Vein endothelial cell (primary cell): ENCODE results near the gene FXR2. TPM values are rescaled to one million over a fixed set of nuclear protein-coding genes. Genes with fewer than 3 reads are reported as not detected.

Experiments
- small RNA-seq: library from RNA; depleted of rRNA; stranded (forward); fragments of <200 nt; gene quantifications from one replicate; pipeline ENCODE3, GENCODE V24; 2012
- total RNA-seq: library from RNA; depleted of rRNA; stranded (reverse); fragments of >200 nt; gene quantifications from 2 replicates; pipeline ENCODE4 v1.2.3, GENCODE V29; 2012

The FXR2 gene
- 35.9 and 44.5 TPM in 2 replicates for total RNA-seq

DNA sequence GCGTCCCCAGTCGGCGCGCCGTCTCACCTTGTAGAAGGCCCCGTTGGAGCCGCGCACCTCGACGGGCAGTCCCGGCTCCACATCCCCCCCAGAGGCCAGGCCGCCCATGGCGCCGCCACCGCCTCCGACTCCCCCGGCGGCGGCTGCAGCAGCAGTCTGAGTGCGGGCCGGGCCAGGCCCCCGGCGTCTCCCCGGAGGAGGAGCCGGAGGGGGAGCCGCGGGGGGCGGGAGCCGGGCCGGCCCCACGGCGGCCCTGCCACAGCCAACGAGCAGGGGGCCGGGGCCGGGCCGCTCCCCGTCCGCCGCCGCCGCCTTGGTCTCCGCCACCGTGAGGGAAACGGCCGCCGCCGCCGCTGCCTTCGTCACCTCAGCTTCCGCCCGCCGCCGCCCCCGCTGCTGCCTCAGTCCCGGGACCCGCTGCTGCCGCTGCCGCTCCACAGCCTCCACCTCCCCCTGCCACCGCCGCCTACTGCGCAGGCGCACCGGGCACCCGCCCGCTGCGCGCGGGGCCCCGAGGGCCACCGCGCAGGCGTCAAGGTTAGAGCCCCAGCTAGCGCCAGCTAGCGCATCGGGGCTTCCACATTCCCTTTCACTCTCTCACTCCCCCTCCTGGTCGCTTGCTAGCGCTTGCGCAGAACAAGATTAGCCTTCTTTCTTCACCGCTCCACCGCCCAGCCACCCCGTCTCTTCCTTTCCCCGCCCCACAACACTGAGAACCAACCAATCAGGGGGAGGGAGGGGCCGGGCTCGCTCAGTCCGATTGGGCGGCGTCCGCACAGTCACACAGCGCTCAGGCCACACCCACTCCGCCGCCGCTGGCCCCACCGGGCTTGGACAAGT lies at the start of gene FXR2:
FXR2 (minus strand) TSS at position 473 of the 840 bp plus-strand sequence; CDS start at position 108, 365 bp downstream.

DNA sequence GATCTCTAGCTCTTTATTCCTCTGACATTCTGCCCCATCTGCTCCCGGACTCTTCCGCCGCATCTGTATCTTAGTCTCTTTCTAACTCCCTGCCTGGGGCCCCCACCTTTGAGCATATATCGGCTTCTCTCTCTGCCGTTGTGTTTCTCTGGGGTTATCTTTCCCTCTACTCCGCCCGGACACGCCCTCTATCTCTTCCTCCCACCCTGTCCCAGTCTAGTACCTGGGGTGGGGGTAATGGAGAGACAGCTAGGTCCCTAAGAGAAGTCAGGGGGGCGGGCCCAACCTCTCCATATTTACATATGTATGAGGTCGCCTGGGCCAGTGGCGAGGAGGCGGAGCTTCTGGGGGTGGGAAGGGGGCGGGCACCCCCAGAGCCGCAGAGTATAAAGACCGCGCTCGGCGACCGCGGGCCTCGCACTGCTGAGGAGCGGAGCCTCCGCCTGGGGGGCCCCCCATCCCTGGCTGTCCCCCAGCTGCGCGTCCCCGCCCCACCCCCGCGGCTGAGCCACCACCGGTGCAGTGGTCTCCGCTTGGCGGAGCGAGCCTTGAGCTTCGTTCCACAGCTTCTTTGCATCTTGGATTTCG lies 35.9 kb upstream of the FXR2 start, which contains the start of gene ATP1B2:
ATP1B2 (plus strand) TSS at position 418 of the 588 bp plus-strand sequence. CDS start 593 bp downstream, outside the sequence.

DNA sequence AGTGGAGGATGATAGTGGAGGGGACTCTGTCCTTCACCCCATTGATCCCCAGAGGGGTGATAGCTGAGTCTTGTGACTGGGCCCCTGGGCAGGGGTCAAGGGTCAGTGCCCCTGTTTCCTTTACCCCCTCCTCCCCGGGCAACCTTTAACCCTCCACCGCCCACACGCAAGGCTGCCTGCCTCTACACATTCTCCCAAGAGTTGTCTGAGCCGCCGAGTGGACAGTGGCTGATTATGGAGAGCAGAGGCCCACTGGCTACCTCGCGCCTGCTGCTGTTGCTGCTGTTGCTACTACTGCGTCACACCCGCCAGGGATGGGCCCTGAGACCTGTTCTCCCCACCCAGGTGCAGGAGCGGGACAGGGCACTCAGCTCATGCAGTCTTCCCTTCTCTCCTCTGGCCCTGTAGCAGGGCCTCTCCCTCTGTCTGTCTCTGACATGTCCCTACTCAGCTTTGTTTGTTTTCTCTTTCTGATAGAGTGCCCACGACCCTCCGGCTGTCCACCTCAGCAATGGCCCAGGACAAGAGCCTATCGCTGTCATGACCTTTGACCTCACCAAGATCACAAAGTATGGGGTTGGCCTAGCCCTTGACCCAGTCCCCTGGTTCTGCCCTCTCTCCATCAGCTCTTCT lies 15.4 kb upstream of the FXR2 start, which contains the start of gene SHBG:
SHBG (plus strand) TSS at position 197 of the 633 bp plus-strand sequence; CDS start at position 235, 38 bp downstream.

DNA sequence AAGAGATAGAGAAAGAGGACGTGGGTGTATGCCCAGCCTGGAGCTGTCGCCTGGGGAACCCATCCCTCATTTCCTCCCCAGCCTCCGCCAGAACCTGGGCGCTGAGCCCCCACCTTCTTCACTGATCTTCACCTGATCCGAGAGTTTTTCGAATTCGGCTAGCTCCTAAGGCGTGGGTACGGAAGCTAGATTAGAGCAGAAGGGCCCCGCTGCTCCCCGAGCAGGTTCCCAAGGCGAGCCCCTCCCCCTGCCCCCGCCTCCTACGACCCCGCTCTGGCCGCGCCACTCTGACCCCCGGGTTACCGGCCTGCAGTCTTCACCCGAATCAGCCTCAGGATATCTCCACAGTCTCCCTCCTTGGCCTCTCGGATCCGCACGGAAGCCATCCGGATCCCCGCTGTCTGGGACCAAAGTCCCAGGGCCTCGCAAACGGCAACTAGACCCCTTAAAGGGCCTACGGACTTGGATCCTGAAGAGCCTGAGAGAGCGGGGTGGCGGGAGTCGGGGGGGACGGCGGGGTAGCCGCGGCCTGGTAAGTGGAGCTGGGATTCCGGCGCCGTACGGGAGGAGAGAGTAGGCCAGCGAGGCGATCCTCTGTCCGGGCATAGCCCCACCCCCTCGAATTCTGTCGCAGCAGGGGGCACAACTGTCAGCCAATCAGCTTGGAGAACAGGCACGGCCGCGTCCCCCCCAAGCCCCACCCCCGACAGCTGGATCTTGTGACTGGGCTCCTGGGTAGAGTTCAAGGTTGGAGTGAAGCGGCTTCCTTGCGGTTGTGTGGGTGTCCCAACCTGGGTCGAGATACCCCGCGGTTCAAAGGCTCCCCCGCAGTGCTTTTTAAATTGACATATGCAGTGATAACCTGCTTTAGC lies 12.8 kb upstream of the FXR2 start, which contains the start of gene SAT2:
SAT2 (minus strand) TSS at position 572 of the 872 bp plus-strand sequence; CDS start at position 386, 186 bp downstream.

DNA sequence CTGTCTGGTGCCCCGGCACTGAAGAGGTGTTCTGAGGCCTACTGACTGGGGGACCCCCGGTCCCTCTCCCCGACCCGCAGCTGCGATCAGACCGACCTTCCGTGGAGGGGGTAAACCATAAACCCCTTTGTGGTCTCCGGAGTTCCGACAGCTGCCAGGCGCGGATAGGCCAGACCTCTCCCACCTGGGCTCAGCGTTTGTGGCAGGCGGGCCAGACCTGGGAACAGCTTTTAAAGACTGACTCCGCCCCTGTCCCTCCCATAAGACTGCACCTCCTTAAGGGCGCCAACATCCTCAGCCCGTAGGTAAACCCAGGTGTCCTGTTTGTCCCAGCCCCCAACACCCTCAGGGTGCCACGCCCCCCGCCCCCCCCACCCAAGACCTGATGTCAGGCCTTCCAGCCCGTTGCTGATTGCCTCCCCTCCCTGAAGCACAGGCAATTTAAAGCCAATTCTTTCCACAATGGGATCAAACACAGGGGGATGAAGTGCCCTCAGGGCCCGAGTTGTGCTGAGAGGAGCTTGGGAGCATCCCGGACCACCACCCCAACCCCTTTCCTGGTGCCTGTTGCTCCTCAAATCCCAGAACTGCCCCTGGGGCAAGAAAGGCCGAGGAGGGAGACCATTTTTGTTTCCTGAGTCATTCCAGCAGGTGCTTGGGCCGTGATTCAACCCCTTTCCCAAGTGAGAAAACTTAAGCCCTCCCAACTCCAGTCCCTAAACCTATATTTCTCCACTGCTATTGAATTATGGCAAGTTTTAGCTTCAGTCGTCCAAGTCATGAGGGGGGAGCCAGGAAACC lies 24.6 kb downstream of the FXR2 start, which contains the start of gene SOX15:
SOX15 (minus strand) TSS at position 204 of the 801 bp plus-strand sequence. CDS start 418 bp downstream, outside the sequence.

DNA sequence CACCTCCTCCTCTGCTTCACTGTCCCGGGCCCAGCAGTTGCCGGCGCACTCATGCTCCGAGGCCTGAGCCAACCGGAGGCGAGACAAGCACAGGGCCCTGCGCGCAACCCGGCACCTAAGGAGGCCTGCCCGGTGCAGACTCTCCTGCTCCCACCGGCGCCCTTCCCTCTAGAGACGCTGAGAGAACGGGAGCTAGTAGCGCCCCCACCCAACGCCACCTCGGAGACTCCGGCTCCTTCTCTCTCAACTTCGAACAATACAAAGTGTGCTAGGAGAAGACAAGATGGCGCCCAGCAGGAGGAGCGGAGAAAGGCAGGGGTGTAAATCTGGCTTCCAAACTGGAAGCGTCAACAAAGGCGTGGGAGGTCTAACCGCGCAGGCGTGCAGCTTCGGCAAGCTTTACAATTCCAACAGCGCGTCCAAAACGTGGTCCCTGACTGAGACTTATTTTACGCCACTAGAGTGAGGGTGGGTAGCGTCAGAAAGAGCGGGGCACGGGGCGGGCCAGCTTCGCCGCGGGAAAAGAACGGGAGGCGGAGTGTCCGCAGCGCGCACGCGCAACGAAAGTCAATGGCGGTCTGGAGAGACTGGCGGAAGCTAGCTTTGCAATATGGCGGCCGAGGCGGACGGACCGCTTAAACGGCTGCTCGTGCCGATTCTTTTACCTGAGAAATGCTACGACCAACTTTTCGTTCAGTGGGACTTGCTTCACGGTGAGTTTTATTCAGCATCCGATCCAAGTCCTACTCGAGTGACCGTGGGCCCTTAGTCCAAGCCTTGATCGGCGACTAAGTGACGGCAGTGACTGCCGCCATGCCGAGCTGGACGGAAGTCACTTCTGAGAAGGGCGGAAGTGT lies 31.2 kb downstream of the FXR2 start, which contains the start of gene MPDU1:
MPDU1 (plus strand) TSS at position 600 of the 857 bp plus-strand sequence; CDS start at position 611, 11 bp downstream.

DNA sequence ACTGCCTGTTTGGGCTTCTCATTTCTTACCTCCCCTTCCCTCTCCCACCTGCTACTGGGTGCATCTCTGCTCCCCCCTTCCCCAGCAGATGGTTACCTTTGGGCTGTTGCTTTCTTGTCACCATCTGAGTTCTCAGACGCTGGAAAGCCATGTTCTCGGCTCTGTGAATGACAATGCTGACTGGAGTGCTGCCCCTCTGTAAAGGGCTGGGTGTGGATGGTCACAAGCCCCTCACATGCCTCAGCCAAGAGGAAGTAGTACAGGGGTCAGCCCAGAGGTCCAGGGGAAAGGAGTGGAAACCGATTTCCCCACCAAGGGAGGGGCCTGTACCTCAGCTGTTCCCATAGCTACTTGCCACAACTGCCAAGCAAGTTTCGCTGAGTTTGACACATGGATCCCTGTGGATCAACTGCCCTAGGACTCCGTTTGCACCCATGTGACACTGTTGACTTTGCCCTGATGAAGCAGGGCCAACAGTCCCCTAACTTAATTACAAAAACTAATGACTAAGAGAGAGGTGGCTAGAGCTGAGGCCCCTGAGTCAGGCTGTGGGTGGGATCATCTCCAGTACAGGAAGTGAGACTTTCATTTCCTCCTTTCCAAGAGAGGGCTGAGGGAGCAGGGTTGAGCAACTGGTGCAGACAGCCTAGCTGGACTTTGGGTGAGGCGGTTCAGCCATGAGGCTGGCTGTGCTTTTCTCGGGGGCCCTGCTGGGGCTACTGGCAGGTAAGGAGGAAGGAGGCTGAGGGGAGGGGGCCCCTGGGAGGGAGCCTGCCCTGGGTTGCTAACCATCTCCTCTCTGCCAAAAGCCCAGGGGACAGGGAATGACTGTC lies 35.5 kb downstream of the FXR2 start, which contains the start of gene CD68:
CD68 (plus strand) TSS at position 638 of the 833 bp plus-strand sequence; CDS start at position 678, 40 bp downstream.

DNA sequence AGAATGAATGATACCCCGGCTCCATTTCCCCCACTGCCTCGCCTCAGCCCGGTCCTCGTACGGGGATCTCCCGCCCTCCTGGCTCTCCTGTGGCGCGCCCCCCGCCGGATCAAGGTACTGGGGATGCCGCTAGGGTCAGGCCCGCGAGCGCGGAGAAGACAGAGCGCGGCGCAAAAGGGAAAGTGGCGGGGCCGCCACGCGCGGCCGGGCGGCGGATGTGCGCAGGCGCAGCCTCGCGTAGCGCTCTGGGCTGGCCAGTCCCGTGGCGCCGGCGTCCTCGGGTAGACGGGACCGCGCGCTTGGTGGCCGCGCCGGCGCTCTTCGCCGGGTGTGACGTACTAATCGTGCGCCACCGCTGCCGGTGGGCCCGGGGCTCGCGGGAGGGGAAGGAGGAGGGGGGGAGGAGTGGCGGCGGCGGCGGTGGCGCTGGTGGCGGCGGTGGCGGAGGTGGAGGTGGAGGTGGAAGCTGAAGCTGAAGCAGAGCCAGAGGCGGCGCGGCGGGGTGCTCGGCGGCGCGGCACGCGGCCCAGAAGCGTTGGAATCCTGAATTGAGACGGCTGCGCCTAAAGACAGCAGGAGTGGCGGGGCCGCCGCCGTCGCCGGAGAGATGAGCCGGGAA lies 53.0 kb downstream of the FXR2 start, which contains the start of gene SENP3:
SENP3 (plus strand) TSS at position 331 of the 619 bp plus-strand sequence. CDS start 1,158 bp downstream, outside the sequence.

DNA sequence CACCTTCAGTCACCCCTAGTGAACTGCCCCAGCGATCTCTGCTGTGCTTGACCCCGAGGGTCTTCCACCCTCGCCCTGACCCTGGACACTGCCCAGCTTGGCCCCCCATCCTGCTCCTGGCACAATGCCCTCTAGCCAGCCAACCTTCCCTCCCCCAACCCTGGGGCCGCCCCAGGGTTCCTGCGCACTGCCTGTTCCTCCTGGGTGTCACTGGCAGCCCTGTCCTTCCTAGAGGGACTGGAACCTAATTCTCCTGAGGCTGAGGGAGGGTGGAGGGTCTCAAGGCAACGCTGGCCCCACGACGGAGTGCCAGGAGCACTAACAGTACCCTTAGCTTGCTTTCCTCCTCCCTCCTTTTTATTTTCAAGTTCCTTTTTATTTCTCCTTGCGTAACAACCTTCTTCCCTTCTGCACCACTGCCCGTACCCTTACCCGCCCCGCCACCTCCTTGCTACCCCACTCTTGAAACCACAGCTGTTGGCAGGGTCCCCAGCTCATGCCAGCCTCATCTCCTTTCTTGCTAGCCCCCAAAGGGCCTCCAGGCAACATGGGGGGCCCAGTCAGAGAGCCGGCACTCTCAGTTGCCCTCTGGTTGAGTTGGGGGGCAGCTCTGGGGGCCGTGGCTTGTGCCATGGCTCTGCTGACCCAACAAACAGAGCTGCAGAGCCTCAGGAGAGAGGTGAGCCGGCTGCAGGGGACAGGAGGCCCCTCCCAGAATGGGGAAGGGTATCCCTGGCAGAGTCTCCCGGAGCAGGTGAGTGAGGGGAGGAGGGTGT lies 56.0 kb downstream of the FXR2 start, which contains the start of gene TNFSF13:
TNFSF13 (plus strand) TSS at position 207 of the 776 bp plus-strand sequence; CDS start at position 497, 290 bp downstream.

DNA sequence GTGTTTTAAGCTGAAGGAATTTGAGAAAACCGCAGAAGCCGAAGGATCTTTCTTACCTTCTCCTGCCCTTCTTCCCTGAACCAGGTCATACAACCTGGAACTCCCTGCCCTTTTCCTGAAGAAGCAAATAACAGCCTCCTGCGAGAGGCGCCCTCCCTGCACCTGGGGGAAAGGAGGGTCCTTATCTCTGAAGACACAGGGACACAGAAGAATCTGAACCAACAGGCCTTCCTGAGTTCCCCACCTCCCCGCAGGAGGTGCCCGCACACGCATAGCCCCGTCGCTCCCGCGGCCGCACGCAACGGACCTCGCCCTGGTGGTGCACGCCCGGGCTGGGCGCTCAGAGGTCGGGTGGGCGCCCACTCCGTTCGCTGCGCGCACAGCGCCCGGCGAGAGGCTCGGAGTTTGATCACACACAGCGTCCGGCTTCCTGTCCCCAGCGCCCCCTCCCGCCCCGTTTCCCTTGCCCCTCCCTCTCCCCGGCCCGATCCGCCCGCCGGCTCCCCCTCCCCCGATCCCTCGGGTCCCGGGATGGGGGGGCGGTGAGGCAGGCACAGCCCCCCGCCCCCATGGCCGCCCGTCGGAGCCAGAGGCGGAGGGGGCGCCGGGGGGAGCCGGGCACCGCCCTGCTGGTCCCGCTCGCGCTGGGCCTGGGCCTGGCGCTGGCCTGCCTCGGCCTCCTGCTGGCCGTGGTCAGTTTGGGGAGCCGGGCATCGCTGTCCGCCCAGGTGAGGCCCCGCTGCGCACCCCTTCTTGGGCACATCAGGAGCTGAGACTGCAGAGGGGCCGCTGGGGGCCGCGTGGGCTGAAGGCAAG lies 65.9 kb downstream of the FXR2 start, which contains the start of gene TNFSF12:
TNFSF12 (plus strand) TSS at position 474 of the 816 bp plus-strand sequence; CDS start at position 570, 96 bp downstream.

Small RNAs within 50 kb of the gene (small RNA-seq; reads per million reads assigned to genes)
- gene CD68 (not detected), gene SNORA48 (not detected), gene SNORD10 (not detected)

Other genes starting within 250 kb of the FXR2 start
- gene TNK1, start 233.8 kb downstream of the FXR2 start, total RNA-seq, result 0.38 and 0.65 TPM in 2 replicates
- 27.0 and 36.3 TPM in 2 replicates for gene PLSCR3, start 220.4 kb downstream of the FXR2 start, total RNA-seq
- gene TMEM256, start 210.8 kb downstream of the FXR2 start, total RNA-seq, result 41.6 and 153 TPM in 2 replicates
- 4.6 and 5.2 TPM in 2 replicates for gene NLGN2, start 207.1 kb downstream of the FXR2 start, total RNA-seq
- not detected in 2 replicates for gene SPEM1, start 194.6 kb downstream of the FXR2 start, total RNA-seq
- not detected in 2 replicates for gene SPEM2, start 189.3 kb downstream of the FXR2 start, total RNA-seq
- not detected in 2 replicates for gene SPEM3, start 186.0 kb downstream of the FXR2 start, total RNA-seq
- gene TMEM102, start 179.5 kb downstream of the FXR2 start, total RNA-seq, result 13.1 and 13.6 TPM in 2 replicates
- 0.38 and 0.65 TPM in 2 replicates for gene FGF11, start 175.4 kb downstream of the FXR2 start, total RNA-seq
- gene CHRNB1, start 169.8 kb downstream of the FXR2 start, total RNA-seq, result 5.5 and 5.9 TPM in 2 replicates
- gene ZBTB4, start 135.3 kb downstream of the FXR2 start, total RNA-seq, result 26.4 and 32.3 TPM in 2 replicates
- not detected in 2 replicates for gene SLC35G6, start 133.5 kb downstream of the FXR2 start, total RNA-seq
- gene POLR2A, start 130.5 kb downstream of the FXR2 start, total RNA-seq, result 128 and 163 TPM in 2 replicates
- 16.7 and 20.2 TPM in 2 replicates for gene TNFSF12, start 65.8 kb downstream of the FXR2 start, total RNA-seq
- gene TNFSF13, start 56.1 kb downstream of the FXR2 start, total RNA-seq, result 1.3 and 2.5 TPM in 2 replicates
- 78.2 and 91.8 TPM in 2 replicates for gene SENP3, start 53.0 kb downstream of the FXR2 start, total RNA-seq
- 5.5 and 7.5 TPM in 2 replicates for gene CD68, start 35.3 kb downstream of the FXR2 start, total RNA-seq
- gene MPDU1, start 31.0 kb downstream of the FXR2 start, total RNA-seq, result 139 and 210 TPM in 2 replicates
- gene SOX15, start 24.8 kb downstream of the FXR2 start, total RNA-seq, result 0.33 TPM in 1 of 2 replicates, not detected in the other
- 18.3 and 25.2 TPM in 2 replicates for gene SAT2, start 12.9 kb upstream of the FXR2 start, total RNA-seq
- gene SHBG, start 15.2 kb upstream of the FXR2 start, total RNA-seq, result 0.19 TPM in 1 of 2 replicates, not detected in the other
- gene ATP1B2, start 36.0 kb upstream of the FXR2 start, total RNA-seq, result not detected in 2 replicates
- 144 and 156 TPM in 2 replicates for gene TP53, start 72.6 kb upstream of the FXR2 start, total RNA-seq
- 11.8 and 13.5 TPM in 2 replicates for gene WRAP53, start 73.6 kb upstream of the FXR2 start, total RNA-seq
- gene EFNB3, start 90.3 kb upstream of the FXR2 start, total RNA-seq, result 1.1 and 1.6 TPM in 2 replicates
- under 0.01 and 0.10 TPM in 2 replicates for gene DNAH2, start 102.8 kb upstream of the FXR2 start, total RNA-seq
- gene KDM6B, start 219.3 kb upstream of the FXR2 start, total RNA-seq, result 5.3 and 5.6 TPM in 2 replicates
- gene TMEM88, start 240.2 kb upstream of the FXR2 start, total RNA-seq, result 26.5 and 43.0 TPM in 2 replicates
- 62.8 and 67.9 TPM in 2 replicates for gene NAA38, start 242.7 kb upstream of the FXR2 start, total RNA-seq
- 9.5 and 12.0 TPM in 2 replicates for gene CYB5D1, start 243.1 kb upstream of the FXR2 start, total RNA-seq